T follicular helper cell (primary cell): ENCODE measurements around the gene ZNF385C.

Experiments used
- DNase-seq: peaks from one replicate; pipeline ENCODE4 v3.0.0-alpha.2; 2020; ENCODE audit warnings: low read depth

Gene ZNF385C

DNA sequence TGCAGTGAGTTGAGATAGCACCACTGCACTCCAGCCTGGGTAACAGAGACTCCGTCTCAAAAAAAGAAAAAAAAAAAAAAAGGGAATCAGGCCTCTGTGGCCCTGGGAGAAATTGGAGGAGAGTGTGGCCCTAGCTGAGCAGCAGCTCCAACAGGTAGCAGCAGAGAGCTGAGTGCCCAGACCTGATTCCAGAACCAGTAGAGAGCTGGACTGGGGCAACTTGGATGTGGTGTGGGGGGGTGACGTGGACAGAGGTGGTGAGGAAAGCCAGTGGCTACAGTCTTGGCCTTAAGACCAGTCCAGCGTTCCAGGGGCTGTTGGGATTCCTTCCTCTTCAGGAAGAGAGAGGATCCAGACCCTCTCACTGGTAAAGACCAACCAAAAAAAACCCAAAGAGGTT is 26.0 kb upstream of the ZNF385C start:
- no peak for DNase-seq

DNA sequence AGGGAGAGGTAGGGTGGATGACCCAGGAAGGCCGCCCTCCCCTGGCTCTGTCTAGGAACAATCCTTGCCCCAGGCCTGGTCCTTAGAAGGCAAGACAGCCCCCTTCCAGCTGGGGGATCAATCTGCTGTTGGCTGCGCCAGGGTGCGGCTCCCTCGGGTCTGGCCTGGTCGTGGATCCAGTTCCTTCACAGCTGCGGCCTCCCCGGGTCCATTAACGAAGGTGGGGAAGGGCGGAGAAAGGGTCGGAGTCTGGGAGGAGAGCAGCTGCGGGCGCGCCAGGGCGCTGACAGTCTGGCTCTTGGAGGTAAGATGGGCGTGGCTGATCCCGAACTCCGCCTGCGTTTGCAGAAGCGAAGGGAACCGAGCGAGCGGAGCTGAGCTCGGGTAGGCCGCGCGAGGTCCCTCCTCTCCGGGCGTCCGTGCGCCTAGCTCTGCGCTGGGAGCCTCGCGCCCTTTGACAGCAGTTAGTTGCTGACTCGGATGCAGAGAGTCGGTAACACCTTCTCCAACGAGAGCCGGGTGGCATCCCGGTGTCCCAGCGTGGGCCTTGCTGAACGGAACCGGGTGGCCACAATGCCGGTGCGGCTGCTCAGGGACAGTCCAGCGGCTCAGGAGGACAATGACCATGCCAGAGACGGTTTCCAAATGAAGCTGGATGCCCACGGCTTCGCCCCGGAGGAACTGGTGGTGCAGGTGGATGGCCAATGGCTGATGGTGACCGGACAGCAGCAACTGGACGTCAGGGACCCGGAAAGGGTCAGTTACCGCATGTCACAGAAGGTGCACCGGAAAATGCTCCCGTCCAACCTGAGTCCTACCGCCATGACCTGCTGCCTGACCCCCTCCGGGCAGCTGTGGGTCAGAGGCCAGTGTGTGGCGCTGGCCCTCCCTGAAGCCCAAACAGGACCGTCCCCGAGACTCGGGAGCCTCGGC is 24.4 kb upstream of the ZNF385C start, which contains the start of gene HSPB9:
TSS of gene HSPB9 (plus strand) at position 434 of the 933 bp plus-strand sequence. CDS start at position 481, 47 bp downstream.
- no peak for DNase-seq

DNA sequence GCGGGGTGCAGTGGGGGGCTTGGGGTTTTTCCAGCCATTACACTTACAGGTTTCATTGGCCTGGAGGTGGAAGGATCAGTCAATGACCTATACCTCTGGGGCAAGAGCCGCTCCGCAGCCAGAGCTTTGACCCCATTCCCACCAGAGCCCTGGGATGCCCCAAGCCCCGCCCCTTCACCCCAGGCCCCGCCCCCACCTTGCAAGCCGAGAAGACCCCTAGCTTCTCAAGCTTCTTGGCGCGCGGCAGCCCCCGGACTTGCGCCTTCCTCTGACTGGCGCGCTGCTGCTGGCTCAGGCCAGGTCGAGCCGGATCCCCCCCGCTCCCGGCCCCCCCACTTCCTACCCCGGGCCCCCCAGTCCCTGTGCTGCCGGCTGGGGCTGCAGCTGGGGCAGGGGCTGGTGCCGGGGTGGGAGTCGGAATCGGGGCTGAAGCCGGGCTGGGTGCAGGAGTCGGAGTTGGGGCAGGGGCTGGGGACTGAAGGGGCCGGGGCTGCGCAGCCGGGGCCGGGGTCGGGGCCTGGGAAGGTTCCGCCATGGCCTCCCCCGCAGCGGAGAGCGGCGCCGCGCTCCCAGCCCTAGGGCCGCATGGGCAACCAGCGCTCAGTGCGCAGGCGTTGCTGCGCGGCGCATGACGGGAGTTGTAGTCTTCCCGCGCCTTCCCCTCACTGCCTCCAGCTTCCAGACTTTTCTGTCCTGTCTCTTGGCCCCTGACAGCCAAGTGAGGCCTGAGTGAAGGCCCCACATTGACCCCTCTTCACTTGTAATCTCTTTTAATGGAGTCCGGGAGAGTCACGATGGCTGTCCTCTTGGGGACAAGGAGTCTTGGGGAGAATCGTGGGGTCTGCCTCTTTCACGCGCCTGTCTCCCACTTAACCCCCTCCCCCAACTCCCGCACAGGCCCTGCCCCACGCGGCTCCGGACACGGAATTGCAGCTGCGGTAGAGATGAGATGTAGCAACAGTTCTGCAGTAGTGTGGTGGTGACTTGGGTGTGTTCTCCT is 22.8 kb upstream of the ZNF385C start, which contains the start of gene KAT2A:
TSS of gene KAT2A (minus strand) at position 598 of the 1,000 bp plus-strand sequence. CDS start at position 535, 63 bp downstream.
- peak; percentile 62 for DNase-seq

DNA sequence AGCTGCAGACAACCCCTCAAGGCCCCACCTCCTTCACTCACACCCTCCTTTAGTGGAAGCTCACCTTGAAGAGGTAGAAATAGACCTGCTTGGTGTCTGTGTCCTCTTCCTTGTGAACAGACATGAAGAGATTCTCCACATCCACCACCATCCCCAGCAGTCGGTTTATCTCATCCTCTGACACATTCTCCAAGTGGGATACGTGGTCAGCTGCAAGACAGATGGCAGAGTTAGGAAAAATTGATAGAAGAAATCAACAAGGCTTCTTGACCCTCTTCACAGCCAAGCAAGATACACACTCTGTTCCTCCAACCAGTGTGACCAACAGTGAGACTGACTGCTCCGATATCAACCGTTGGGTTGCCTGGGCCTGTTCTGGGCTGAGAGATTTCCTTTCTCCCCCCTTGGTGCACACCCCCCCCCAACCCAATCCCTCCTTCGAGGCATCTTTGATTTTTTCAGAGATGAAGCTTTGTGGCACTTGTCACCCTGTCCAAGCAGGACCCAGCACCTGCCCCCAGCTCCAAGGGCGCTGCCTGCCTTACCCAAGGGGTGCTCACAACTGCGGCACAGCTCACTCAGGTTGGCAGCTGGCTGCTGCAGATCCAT is 22.0 kb upstream of the ZNF385C start:
- no peak for DNase-seq

DNA sequence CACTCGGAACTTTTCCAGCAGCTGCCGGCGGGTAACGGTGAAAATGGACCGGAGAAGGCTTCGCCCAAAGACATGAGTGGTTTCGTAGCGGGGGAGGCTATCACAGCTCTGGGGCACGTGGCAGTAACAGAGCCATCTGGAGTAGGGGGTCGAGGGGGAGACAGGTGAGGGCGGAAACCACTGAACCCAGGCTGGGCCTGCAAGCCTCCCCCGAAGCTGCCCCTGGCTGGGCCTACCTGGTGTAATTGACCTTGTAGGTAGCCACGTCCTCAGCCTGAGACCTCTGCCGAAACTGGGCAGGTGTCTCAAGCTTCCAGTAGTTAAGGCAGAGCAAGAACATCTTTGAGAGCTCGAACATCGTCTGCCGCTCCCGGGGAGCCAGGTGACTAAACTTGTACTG is 21.0 kb upstream of the ZNF385C start:
- no peak for DNase-seq

DNA sequence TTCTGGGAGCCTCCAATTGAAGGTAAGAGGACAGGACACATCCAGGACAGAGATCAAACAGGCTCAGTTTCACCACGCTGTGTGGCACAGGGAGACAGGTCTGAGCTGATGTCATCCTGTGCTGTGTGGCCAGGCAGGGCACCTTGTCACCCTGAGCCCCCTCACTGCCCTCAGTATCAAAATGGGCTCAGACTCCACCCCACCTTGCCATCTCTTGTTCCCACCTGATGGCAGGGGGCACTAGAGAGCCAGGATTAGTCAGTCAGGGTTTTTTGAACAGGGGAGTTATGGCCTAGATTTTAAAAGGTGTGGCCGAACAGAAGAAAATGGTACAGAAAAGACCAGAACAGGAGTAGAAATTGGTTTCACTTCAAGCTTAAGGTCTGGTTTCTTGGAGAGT is 20.3 kb upstream of the ZNF385C start:
- DNase-seq: peak; percentile 15

DNA sequence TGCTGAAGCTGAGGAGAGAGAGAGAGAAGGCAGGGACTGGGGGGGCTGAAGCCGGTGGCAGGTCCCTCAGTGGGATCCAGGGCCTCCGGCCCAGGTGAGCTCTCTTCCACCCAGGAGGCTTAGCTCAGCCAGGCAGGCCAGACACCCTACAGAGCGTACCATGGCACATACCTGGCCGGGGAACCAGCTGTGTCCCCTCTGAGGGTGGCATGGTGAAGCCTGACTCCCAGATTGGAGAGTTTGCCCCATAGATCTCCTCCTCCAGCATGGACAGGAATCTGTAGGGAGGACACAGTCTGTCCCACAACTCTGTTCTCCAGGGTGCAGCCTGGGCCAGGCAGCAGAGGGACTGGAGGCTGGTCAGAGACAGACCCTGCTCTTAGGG is 19.8 kb upstream of the ZNF385C start:
- no peak for DNase-seq

DNA sequence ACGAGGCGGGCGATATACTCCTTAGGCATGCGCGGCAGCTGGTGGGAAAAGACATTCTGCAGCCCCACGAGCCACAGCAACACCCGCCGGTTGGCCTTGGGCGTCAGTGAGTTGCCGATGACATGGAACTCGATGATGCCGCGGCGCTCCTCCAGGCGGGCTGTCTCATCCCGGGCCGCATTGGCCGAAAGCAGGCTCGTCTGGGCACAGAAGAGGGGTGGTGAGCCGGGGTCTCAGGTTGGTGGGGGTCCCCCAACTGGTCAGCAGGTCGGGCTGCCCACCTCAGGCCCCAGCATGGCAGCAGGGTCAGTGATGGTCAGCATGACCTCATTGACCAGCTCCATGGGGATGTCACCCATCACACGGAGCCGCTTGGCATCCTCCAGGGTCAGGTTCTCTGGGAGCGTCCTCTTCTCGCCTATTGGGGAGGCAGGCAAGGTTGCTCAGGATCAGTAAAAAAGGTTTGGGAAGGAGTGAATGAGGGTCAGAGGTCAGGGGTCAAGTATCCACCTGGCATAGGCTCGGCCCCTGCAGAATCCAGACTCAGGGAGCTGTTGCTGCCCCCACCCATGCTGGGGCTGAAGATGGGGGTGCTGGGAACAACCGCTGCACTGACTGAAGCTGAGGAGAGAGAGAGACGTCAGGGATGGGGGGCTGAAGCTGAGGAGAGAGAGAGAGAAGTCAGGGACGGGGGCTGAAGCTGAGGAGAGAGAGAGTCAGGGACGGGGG is 19.3 kb upstream of the ZNF385C start:
- no peak for DNase-seq

DNA sequence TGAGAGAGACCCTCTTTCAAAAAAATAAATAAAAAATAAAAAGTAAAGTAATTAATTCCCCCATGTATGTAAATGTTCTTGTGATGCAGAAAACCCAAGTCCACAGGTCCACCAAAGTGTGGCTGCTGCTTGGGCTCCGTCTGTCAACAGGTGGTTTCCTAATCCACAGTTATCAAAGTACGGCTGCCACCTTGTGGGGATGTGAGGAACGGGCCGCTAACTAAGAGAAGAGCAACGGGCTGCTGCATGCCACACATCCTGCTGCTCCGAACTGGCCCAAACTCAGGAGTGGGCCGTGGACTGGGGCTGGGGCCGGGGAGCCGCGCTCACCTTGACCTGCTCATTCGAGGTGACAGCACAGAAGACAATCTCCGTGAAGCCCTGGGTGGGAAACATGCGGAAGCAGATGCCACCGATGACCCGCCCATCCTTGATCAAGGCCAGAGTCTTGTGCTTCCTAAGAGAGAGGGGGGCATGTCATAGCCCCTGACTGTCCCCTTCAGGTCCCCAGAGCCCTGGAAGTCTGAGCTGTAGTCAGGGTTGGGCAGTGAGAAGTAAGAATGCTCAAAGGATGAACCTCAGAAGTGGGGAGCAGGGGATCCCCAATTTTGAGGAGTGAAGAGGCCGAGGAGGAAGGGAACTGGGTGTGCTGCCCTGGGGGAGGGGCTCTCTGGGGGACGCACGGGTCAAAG is 18.6 kb upstream of the ZNF385C start:
- peak; percentile 74 for DNase-seq

DNA sequence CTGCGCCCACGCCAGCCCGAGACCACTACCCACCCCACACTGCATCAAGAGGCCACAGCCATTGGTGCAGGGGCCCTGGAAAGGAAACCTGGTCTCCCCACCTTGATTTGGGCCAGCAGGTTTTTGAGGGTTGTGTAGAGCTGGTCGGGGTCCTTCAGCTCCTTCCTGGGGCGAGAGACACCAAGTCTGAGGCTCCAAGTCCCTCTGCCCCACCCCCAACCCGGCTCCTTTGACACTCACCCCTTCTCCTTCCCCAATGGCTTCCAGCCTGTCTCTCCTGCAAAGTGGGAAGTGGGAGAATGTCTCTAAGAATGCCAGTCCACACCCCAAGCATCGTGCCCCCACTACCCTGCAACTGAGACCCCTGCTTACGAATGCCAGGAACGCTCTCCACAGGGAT is 15.8 kb upstream of the ZNF385C start:
- DNase-seq: no peak

DNA sequence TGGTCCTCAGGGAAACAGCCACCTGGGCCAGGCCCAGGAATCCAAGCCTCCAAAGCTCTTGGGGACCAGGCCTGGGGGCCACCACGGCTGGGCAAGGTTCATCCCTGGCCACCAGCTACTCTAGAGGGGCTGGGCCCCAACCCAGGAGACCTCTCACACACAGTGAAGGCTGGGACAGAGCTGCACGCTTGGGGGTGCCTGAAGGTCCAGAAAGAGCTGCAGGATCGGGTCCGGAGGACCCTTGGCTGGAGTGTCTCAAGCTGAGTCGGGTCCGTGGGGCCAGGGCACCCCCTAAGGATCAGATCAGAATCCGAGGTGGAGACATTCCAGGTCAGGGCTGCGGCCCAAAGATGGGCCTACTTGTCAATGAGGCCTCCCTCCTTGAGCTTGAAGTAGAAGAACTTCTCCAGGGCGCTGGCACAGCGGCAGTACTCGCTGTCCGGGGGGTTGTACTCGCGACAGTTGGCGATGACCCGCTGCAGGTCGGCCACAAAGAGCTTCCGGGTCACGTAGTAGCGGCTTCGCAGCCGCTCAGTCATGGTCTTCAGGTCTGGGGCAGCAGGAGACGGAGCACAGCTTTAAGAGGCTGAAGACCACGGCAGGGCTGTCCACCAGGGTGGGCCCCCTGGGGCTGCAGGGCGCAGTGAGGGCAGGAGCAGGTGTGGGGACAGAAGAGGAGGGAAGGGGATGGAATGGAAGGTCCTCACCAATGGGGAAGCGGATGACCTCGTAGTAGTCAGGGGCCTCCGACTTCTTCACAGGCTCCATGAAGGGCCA is 15.2 kb upstream of the ZNF385C start:
- DNase-seq: no peak

DNA sequence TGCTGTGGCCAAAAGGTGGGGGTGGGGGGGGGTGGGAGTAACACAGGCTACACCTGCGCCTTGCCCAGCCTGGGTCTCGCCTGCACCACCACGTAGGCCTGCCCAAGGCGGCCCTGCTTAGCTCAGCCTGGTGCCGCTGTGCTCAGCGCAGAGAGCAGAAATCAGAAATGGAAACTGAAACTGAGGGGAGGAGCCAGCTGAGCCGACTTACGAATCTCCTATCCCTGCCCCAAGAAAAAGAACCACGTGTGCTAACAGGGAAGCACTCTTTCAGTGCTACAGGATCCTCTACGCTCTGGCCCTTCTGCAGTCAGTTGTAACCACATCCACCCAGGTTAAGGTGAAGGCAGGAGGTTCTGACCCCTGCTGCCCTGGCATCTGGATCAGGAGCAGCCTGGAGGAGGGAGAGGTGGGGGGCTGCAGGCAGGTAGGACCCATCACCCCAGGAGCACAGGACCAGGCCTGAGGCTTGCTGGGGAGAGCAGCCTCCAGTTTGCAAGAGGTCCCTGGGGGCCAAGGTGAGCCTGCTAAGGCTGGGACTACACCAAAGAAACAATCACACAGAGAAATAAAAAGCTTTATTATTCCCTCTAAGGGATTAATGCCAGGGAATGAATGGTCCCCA is 14.4 kb upstream of the ZNF385C start, which contains the start of gene DHX58:
TSS of gene DHX58 (minus strand) at position 163 of the 625 bp plus-strand sequence. CDS start 822 bp downstream, outside the sequence.
- peak; percentile 68 for DNase-seq

DNA sequence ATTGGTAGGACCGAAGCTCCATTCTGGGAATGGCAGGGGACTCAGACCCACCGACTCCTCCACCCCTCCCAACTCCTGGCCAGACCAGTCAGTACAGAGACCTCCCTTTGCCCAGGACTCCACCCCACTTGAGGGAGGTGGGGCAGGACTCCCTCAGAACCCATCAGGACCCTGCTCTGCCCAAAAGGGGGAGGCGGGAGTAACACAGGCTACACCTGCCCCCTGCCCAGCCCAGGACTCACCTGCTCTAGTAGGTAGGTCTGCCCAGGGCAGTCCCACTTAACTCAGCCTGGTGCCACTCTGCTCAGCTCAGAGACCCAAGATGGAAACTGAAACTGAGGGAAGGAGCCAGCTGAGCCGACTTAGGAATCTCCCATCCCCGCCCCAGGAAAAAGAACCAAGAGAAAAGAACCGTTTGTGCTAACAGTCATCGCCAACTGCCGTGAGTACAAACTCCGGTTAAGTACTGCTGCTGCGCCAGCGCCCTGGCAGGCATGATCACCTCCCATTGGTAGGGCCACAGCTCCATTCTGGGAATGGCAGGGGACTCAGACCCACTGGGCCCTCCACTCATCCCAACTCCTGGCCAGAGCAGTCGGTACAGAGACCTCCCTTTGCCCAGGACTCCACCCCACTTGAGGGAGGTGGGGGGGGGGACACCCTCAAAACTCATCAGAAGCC is 13.7 kb upstream of the ZNF385C start:
- no peak for DNase-seq

DNA sequence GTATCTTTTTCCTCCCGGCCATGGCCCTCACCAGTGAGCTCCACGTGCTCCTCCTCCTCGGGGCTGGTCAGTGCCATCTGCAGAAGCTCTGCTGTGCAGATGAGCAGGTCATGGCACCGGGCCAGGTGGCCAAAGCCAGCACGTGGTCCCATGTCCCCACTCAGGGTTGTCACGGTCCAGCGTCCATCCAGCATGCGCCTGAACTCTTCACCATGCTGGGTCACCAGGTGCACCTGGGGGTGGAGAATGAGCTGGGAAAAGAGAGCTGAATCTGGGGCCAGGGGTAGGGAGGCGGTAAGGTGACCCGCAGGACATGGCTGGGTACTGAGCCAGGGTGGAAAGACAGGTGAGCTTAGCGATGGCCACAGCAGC is 13.0 kb upstream of the ZNF385C start:
- no peak for DNase-seq

DNA sequence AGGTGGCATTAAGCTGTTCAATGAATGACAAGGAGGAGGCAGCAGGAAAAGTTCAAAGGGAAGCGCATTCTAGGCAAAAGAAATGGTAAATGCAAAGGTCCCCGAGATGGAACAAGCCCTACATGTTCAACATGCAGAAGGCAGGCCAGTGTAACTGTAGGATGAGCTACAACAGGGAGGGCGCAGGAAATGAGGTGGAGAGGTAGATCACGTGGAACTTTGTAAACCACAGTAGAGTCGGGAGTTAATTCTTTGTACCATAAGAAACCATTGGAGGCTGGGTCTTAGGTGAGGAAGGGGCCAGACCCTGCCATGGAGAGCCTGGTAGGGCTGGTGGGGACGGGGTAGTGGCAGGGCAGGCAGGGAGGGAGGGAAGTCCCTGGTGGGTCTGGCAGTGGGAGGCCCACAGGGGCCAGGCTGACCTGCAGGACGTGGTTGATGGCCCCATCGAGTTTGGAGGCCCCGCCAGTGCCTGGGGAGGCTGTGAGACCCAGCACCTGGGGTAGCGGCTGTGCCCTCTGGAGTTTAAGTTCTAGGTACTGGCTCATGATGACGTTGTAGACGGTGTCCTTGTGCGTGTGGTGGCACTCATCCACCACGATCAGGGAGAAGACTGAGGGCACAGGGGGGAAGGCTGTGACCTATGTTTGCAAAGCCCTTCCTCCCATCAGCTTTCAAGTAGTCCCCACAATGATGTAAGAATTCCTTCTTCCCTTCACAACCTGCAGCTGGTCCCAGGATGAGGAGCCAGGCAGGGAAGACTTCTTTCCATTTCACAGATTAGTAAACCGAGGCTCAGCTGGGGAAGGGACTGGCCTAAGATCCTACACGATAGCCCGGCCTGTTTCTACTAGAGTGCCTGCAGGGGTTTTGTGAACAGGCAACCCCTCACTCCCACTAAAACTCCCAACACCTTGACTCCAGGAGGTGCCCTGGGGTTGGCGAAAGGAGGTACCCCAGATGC is 12.3 kb upstream of the ZNF385C start:
- DNase-seq: no peak

DNA sequence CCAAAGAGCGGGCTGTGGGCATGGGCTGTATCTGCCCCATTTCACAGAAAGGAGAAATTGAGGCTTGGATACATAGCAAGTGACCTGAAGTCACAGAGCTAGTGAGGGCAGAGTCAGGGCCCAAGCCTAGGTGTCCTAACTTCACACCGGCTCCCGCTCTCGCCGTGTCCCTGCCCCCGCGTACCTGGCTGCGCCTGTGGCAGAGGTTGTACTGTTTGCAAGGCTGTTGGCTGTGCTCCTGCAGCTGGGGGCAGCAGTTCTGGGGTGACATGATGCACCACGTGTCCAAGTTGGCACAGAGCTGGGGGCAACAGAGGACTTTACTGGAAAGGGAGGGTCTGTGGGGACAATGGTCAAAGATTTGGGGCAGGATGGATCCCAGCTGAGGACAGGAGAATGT is 10.8 kb upstream of the ZNF385C start:
- DNase-seq: no peak
